Thymus (tissue), 11 donors: ENCODE results near the gene TYW1B. TPM values are rescaled to one million over a fixed set of nuclear protein-coding genes. Genes with fewer than 3 reads are reported as not detected.
"Not testable (repeated sequence)": the region's sequence is repeated elsewhere in the genome, so short reads cannot be mapped to it uniquely, and the experiment has no call there.

Source experiments
- DNase-seq, 9 donors: peaks; one replicate each; pipeline ENCODE4 v3.0.0-alpha.2; 2013; ENCODE audit warnings: low spot score in 9 of 9, low read depth in 6 of 9, missing footprints in 1 of 9
- H3K27ac ChIP-seq, 2 donors: one replicate each; pipeline ENCODE4 v1.5.1; 2013; ENCODE audit warnings: control low read depth in 1 of 2, low read depth in 1 of 2, low read length in 1 of 2, mild to moderate bottlenecking in 1 of 2, moderate library complexity in 1 of 2
- H3K27me3 ChIP-seq, 2 donors: one replicate each; pipeline ENCODE4 v1.5.1; 2013; ENCODE audit warnings: low read length in 1 of 2; ENCODE audit not compliant: control insufficient read depth in 2 of 2, insufficient read depth in 1 of 2
- H3K36me3 ChIP-seq, 2 donors: one replicate each; pipeline ENCODE4 v1.5.1; 2013; ENCODE audit warnings: low read length in 1 of 2, mild to moderate bottlenecking in 1 of 2, moderate library complexity in 1 of 2; ENCODE audit not compliant: control insufficient read depth in 2 of 2, insufficient read depth in 2 of 2
- H3K4me1 ChIP-seq, 2 donors: one replicate each; pipeline ENCODE4 v1.5.1; 2013; ENCODE audit warnings: low read length in 2 of 2; ENCODE audit not compliant: control insufficient read depth in 2 of 2, insufficient read depth in 2 of 2
- H3K4me3 ChIP-seq, 2 donors: one replicate each; pipeline ENCODE4 v1.5.1; 2013; ENCODE audit warnings: low read length in 2 of 2, control low read depth in 1 of 2, mild to moderate bottlenecking in 1 of 2
- H3K9me3 ChIP-seq, 2 donors: one replicate each; pipeline ENCODE4 v1.5.1; 2013; ENCODE audit warnings: low read length in 1 of 2, mild to moderate bottlenecking in 1 of 2; ENCODE audit not compliant: control insufficient read depth in 2 of 2, insufficient read depth in 1 of 2
- WGBS: extraction: QIAGEN DNeasy Blood & Tissue Kit; methylation state at CpG from one replicate; pipeline ENCODE4 v1.1.7; 2013; 5-methylcytosine and 5-hydroxymethylcytosine counted together
- polyA plus RNA-seq: library from polyadenylated mRNA; stranded (reverse); fragments of 200-250 nt; gene quantifications from one replicate; pipeline ENCODE4 v1.2.3, GENCODE V29; 2013
- total RNA-seq: library from RNA; stranded (reverse); fragments of 120-200 nt; gene quantifications from one replicate; pipeline ENCODE4 v1.2.4, GENCODE V29; 2013
- donor health status: healthy.

Gene TYW1B
- total and polyA plus RNA-seq, 2 donors: 3.0 to 9.7 TPM

DNA sequence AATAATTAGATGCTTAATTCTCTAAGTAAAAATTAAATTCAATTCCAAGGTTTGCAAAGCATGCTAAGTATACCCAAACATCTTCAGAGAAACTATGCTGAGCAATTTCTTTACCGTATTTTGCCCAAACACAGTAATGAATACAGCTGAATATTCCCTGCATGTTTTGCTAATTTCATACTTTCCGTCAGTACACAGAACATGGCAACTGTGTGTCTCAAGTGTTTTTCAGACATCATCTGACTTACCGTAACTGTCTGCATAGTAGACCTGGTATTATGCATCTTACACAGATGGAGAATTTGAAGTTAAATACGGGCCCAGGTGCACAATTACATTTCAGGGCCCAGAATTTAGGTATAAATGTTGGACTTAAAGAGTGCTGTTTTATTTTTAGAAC is 15.2 kb upstream of the TYW1B start:
- H3K36me3 ChIP-seq, H3K4me1 ChIP-seq, H3K27me3 ChIP-seq, H3K4me3 ChIP-seq, DNase-seq, H3K27ac ChIP-seq: not testable (repeated sequence)
- WGBS: 98% methylated on average over 3 of the region's 4 CpGs
- H3K9me3 ChIP-seq: peaks cover 0 to 20% of the 10 kb centered on the region in 2 donors

DNA sequence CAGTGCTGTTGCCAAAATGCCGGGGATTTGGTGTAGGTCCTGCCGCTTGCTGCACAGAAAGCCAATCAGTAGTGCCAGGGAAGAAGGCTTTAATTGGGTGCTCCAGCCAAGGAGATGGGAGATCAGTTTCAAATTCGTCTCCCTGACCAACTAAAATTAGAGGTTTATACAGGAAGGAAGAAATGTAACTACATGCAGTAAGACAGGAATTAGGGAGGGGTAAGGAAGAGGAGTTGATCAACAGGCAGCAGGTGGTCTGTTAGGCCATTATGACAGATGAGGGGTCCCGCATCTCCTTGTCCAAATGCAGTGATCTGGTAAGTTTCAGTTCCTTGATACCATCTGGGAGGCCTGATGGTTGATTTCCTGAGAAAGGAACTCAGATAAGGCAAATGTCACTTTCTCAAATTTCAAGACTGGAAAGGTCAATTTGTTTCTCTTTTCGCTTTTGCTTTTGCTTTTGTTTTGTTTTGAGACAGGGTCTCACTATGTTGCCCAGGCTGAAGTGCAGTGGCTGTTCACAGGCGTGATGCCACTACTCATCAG is 13.0 kb upstream of the TYW1B start:
- 97% methylated on average over 6 of the region's 6 CpGs for WGBS
- not testable (repeated sequence) for H3K27me3 ChIP-seq, H3K36me3 ChIP-seq, H3K4me3 ChIP-seq, DNase-seq, H3K4me1 ChIP-seq, H3K27ac ChIP-seq
- H3K9me3 ChIP-seq: peaks cover 0 to 20% of the 10 kb centered on the region in 2 donors

DNA sequence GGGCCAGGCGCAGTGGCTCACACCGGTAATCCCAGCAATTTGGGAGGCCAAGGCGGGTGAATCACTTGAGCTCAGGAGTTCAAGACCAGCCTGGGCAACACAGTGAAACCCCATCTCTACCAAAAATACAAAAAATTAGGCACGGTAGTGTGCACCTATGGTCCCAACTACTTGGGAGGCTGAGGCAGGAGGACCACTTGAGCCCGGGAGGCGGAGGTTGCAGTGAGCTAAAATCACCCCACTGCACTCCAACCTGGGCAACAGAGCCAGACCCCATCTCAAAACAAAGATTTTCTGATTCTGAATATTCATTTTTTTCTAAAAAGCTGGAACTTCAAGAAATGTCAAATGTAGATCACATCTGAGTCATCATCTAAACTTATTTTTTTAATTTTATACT is 10.3 kb upstream of the TYW1B start:
- 99% methylated on average over 6 of the region's 6 CpGs for WGBS
- DNase-seq, H3K27me3 ChIP-seq, H3K4me1 ChIP-seq, H3K27ac ChIP-seq, H3K4me3 ChIP-seq: not testable (repeated sequence)
- H3K9me3 ChIP-seq: peaks cover 0 to 20% of the 10 kb centered on the region in 2 donors
- H3K36me3 ChIP-seq: peaks cover 0 to 12% of the 10 kb centered on the region in 2 donors

- DNase-seq, H3K4me3 ChIP-seq, H3K27me3 ChIP-seq, H3K27ac ChIP-seq, H3K4me1 ChIP-seq: not testable (repeated sequence)
- WGBS: 95% methylated on average over 3 of the region's 3 CpGs
- Histone ChIP-seq H3K36me3 (peaks cover 4 to 15% of the 10 kb centered on the region in 2 donors), H3K9me3 (peaks cover 0 to 20% of the 10 kb centered on the region in 2 donors)
Measured at GRCh38 chr7:72837291-72837690, 9.3 kb upstream of the TYW1B start.

DNA sequence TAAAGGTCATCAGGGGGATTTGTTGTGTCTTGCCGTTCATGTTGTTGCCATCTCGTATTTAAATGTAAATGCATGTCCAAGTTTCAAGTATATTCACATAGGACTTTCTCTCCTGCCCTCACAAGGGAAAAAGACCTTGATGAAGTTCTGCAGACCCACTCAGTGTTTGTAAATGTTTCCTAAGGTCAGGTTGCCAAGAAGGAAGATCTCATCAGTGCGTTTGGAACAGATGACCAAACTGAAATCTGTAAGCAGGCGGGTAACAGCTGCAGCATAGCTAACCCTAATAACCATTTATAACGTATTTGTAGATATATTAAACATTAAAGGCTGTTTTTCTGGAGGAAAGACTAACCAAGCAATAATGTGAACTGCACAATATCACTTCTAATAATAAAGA is 2.6 kb upstream of the TYW1B start:
- not testable (repeated sequence) for DNase-seq, H3K27me3 ChIP-seq, H3K4me1 ChIP-seq, H3K9me3 ChIP-seq
- H3K36me3 ChIP-seq: peaks cover 8 to 20% of the 10 kb centered on the region in 2 donors
- peak overlapping the region in 1 of 2 donors; percentile 11 for H3K4me3 ChIP-seq
- 77% methylated on average over 5 of the region's 5 CpGs for WGBS
- H3K27ac ChIP-seq: peak overlapping the region in 1 of 2 donors; percentile 31

DNA sequence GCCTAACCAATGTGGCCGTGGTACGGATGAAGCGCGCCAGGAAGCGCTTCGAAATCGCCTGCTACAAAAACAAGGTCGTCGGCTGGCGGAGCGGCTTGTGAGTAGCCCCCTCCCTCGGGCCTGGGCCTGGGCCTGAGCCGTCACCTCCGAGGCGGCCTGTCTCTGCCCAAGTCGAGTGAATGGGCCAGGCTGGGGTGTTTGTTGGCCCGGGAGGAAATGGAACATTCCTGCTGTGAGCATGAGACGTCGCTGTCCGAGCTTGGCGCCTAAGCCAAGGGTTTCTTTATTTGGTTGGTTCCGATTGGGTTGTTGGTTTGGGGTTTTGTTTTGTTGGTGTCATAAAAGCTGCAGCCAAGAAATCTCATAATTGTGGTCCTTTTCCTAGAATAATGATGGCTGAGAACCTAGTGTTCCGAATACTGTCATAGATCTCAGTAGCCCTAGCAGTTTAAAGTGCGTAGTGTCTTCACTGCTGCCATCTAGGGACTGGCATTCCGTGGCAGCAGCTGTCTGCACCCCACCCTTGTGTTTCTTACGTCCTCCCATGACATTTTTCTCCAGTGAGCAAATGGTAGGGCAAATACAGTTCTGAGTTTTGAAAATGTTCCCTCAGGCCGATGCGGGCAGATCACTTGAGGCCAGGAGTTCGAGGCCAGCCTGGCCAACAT is 1.8 kb upstream of the TYW1B start:
- WGBS: under 1% methylated on average over 29 of the region's 29 CpGs
- not testable (repeated sequence) for H3K9me3 ChIP-seq, H3K27me3 ChIP-seq, H3K4me1 ChIP-seq
- DNase-seq: peak; percentile 27 to 78 (median 48)
- Histone ChIP-seq H3K27ac (peak overlapping the region; percentile 95 to 96), H3K36me3 (peaks cover 8 to 19% of the 10 kb centered on the region in 2 donors), H3K4me3 (peak overlapping the region; percentile 50 to 77)

GRCh38 chr7:72829291-72829686 is 1.3 kb upstream of the TYW1B start:
- not testable (repeated sequence) for H3K9me3 ChIP-seq, H3K27me3 ChIP-seq, H3K4me1 ChIP-seq
- Histone ChIP-seq H3K27ac (peak overlapping the region; percentile 95 to 96), H3K36me3 (peaks cover 8 to 14% of the 10 kb centered on the region in 2 donors), H3K4me3 (peak overlapping the region; percentile 50 to 77)
- peak; percentile 89 to 99 (median 97) for DNase-seq
- under 1% methylated on average over 36 of the region's 36 CpGs for WGBS

DNA sequence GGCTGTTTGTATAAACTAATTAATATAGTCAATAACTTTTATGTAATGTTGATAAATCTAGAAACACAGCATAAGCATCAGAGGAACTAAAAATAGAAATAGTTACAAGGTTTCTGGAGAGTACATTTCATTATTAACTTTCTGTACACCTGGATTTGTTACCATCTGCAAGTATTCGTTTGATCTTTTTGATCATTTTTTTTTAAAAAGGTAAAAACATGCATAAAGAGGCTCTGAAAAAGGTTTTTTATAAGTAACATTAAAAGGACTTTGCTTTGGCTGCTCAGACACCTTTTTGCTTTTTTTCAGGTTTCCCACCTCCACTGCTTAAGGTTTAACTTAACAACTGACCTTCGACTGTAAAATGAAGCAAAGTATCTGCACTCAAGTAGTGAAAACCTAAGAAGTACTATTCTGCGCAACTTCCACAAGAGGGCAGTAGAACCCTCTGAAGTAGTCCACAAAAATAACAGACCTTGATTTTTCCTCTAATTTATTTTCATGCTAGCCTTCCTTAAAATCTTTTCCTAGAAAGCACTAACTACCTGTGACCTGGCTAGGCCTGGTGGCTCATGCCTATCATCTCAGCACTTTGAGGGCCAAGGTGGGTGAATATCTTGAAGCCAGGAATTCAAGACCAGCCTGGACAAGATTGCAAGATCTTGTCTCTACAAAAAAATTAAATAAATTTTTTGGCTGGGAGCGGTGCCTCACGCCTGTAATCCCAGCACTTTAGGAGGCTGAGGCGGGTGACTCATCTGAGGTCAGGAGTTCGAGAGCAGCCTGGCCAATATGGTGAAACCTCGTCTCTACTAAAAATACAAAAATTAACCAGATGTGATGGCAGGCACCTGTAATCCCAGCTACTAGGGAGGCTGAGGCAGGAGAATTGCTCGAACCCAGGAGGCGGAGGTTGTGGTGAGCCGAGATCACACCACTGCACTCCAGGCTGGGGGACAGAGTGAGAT is 4.0 kb downstream of the TYW1B start:
- H3K4me1 ChIP-seq, H3K36me3 ChIP-seq, H3K4me3 ChIP-seq, H3K27me3 ChIP-seq, H3K27ac ChIP-seq, H3K9me3 ChIP-seq: not testable (repeated sequence)
- DNase-seq: peak in 5 of 9 donors; percentile 2 to 24 (median 4)
- WGBS: 78% methylated on average over 10 of the region's 11 CpGs

DNA sequence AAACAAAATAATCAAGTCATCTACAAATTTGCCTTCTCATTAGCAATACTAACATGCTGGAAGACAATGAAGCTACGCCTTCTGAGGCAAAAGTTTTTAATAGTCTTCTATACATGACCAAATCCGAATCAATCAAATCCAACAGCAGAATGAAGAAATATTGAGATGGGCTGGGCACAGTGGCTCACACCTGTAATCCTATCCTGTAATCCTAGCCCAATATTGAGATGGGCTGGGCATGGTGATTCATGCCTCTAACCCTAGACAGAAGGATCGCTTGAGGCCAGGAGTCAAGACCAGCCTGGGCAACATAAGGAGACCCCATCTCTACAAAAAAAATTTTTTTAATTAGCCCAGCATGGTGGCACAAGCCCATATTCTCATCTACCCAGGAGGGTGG is 5.5 kb downstream of the TYW1B start:
- H3K4me1 ChIP-seq, H3K27ac ChIP-seq, H3K4me3 ChIP-seq, H3K9me3 ChIP-seq, H3K27me3 ChIP-seq, DNase-seq, H3K36me3 ChIP-seq: not testable (repeated sequence)
- WGBS: 96% methylated on average over 3 of the region's 3 CpGs
